Cardiac muscle cell (in vitro differentiated cells and primary cell): Measurements from ENCODE around the gene KCNH1. TPM values are rescaled to one million over a fixed set of nuclear protein-coding genes. Genes with fewer than 3 reads are reported as not detected.

Experiments used
- DNase-seq, 2 donors: peaks; one replicate each; pipeline versions ENCODE4 v3.0.0 to v3.0.0-alpha.2; 2010 to 2017; ENCODE audit warnings: low read depth in 1 of 2, low spot score in 1 of 2
- H3K27ac ChIP-seq: fragments of 200-600 bp; sonication (generic); 2 replicates; pipeline ENCODE4 v1.5.1; 2016
- H3K27me3 ChIP-seq: fragments of 200-600 bp; sonication (generic); 2 replicates; pipeline ENCODE4 v1.6.0; 2016; ENCODE audit warnings: control low read depth
- H3K36me3 ChIP-seq: fragments of 200-600 bp; sonication (generic); 2 replicates; pipeline ENCODE4 v1.5.1; 2016; ENCODE audit warnings: control low read depth
- H3K4me1 ChIP-seq: fragments of 200-600 bp; sonication (generic); 2 replicates; pipeline ENCODE4 v1.8.1; 2017; ENCODE audit warnings: low read depth, mild to moderate bottlenecking, mixed run types
- H3K4me3 ChIP-seq: fragments of 200-600 bp; sonication (generic); 2 replicates; pipeline ENCODE4 v1.5.1; 2016; ENCODE audit warnings: mild to moderate bottlenecking
- H3K9me3 ChIP-seq: fragments of 200-600 bp; sonication (generic); 2 replicates; pipeline ENCODE4 v1.5.1; 2017; ENCODE audit warnings: low read depth, mild to moderate bottlenecking, control low read depth
- CTCF ChIP-seq: IDR thresholded peaks from 2 replicates; pipeline ENCODE4 v1.5.1; 2012; ENCODE audit warnings: low read depth, mild to moderate bottlenecking, low read length
- polyA plus RNA-seq: library from polyadenylated mRNA; unstranded; fragments of >200 nt; fragmentation: Nextera tagmentation; extraction: Ambion mirVana; gene quantifications from 2 replicates; pipeline ENCODE4 v1.2.1, GENCODE V29; 2016
- total RNA-seq: library from RNA; depleted of rRNA; stranded (reverse); fragments of >200 nt; gene quantifications from 2 replicates; pipeline ENCODE4 v1.2.3, GENCODE V29; 2016

KCNH1 gene
- total and polyA plus RNA-seq, 2 experiments from 2014 or later: 0.54 TPM; not detected in 1

GRCh38 chr1:210705086-210705485, 428.9 kb downstream of the KCNH1 start:
- Histone ChIP-seq H3K4me1 (peaks cover 22% of the 10 kb centered on the region), H3K27me3 (no peaks in the 10 kb centered on the region), H3K9me3 (no peaks in the 10 kb centered on the region), H3K27ac (peak overlapping the region; percentile 62), H3K36me3 (no peaks in the 10 kb centered on the region), H3K4me3 (no peak overlapping the region)
- DNase-seq: peak in 1 of 2 donors; percentile 60
- no peak for TF ChIP-seq CTCF

GRCh38 chr1:210703593-210703992, 430.4 kb downstream of the KCNH1 start:
- no peaks in the 10 kb centered on the region for H3K36me3 ChIP-seq
- H3K9me3 ChIP-seq: no peaks in the 10 kb centered on the region
- no peak overlapping the region for H3K4me3 ChIP-seq
- peaks cover 22% of the 10 kb centered on the region for H3K4me1 ChIP-seq
- no peak overlapping the region for H3K27ac ChIP-seq
- no peak for TF ChIP-seq CTCF
- no peaks in the 10 kb centered on the region for H3K27me3 ChIP-seq
- DNase-seq: no peak

GRCh38 chr1:210702506-210702905, 431.4 kb downstream of the KCNH1 start:
- H3K4me1 ChIP-seq: peaks cover 20% of the 10 kb centered on the region
- no peak for TF ChIP-seq CTCF
- no peak for DNase-seq
- H3K9me3 ChIP-seq: no peaks in the 10 kb centered on the region
- H3K27me3 ChIP-seq: no peaks in the 10 kb centered on the region
- H3K4me3 ChIP-seq: no peak overlapping the region
- no peak overlapping the region for H3K27ac ChIP-seq
- H3K36me3 ChIP-seq: no peaks in the 10 kb centered on the region

- DNase-seq: no peak
- no peaks in the 10 kb centered on the region for H3K9me3 ChIP-seq
- peaks cover 31% of the 10 kb centered on the region for H3K4me1 ChIP-seq
- no peak overlapping the region for H3K27ac ChIP-seq
- no peaks in the 10 kb centered on the region for H3K27me3 ChIP-seq
- H3K4me3 ChIP-seq: no peak overlapping the region
- H3K36me3 ChIP-seq: no peaks in the 10 kb centered on the region
- no peak for TF ChIP-seq CTCF
Observed at GRCh38 chr1:210700511-210700910, 433.4 kb downstream of the KCNH1 start.

GRCh38 chr1:210700083-210700482, 433.9 kb downstream of the KCNH1 start:
- TF ChIP-seq CTCF: no peak
- H3K4me3 ChIP-seq: no peak overlapping the region

GRCh38 chr1:210698661-210699060, 435.3 kb downstream of the KCNH1 start:
- no peak for DNase-seq
- TF ChIP-seq CTCF: no peak
- H3K27ac ChIP-seq: no peak overlapping the region

More at GRCh38 chr1:210700083-210700482, 433.9 kb downstream of the KCNH1 start:
- no peaks in the 10 kb centered on the region for H3K27me3 ChIP-seq
- no peaks in the 10 kb centered on the region for H3K36me3 ChIP-seq
- H3K27ac ChIP-seq: no peak overlapping the region
- DNase-seq: no peak
- peaks cover 29% of the 10 kb centered on the region for H3K4me1 ChIP-seq
- H3K9me3 ChIP-seq: no peaks in the 10 kb centered on the region

More at GRCh38 chr1:210698661-210699060, 435.3 kb downstream of the KCNH1 start:
- Histone ChIP-seq H3K27me3 (no peaks in the 10 kb centered on the region), H3K36me3 (no peaks in the 10 kb centered on the region), H3K4me1 (peaks cover 21% of the 10 kb centered on the region), H3K4me3 (no peak overlapping the region), H3K9me3 (no peaks in the 10 kb centered on the region)
